H9 (cell line): ENCODE results near the gene RASSF3. TPM values are rescaled to one million over a fixed set of nuclear protein-coding genes. Genes with fewer than 3 reads are reported as not detected.

Experiments
- DNase-seq: peaks from one replicate; pipeline ENCODE4 v3.0.0-alpha.2; 2017
- H2AFZ ChIP-seq: one replicate; pipeline ENCODE4 v1.6.1; 2013; ENCODE audit warnings: mild to moderate bottlenecking, low read length, control low read depth, moderate library complexity
- H2AK5ac ChIP-seq: 2 replicates; pipeline ENCODE4 v1.6.1; 2013; ENCODE audit warnings: low read length, control low read depth, mixed read lengths; ENCODE audit not compliant: insufficient read length
- H2BK120ac ChIP-seq: one replicate; pipeline ENCODE4 v1.6.1; 2013; ENCODE audit warnings: low read depth, mild to moderate bottlenecking, low read length, control low read depth, inconsistent platforms; ENCODE audit not compliant: poor library complexity, severe bottlenecking
- H2BK12ac ChIP-seq: 2 replicates; pipeline ENCODE4 v1.6.1; 2013; ENCODE audit warnings: low read length, control low read depth, mixed read lengths, low read depth; ENCODE audit not compliant: insufficient read length
- H2BK15ac ChIP-seq: 2 replicates; pipeline ENCODE4 v1.6.1; 2013; ENCODE audit warnings: low read depth, low read length, control low read depth
- H2BK20ac ChIP-seq: one replicate; pipeline ENCODE4 v1.6.1; 2013; ENCODE audit warnings: low read depth, mild to moderate bottlenecking, low read length, control low read depth, inconsistent platforms; ENCODE audit not compliant: poor library complexity, severe bottlenecking
- H2BK5ac ChIP-seq: 2 replicates; pipeline ENCODE4 v1.6.1; 2013; ENCODE audit warnings: low read length, control low read depth, mixed read lengths; ENCODE audit not compliant: insufficient read length
- H3K14ac ChIP-seq: 2 replicates; pipeline ENCODE4 v1.6.1; 2013; ENCODE audit warnings: low read length, control low read depth; ENCODE audit not compliant: insufficient read depth
- H3K18ac ChIP-seq: 2 replicates; pipeline ENCODE4 v1.6.1; 2013; ENCODE audit warnings: low read depth, mild to moderate bottlenecking, mixed read lengths, low read length, control low read depth; ENCODE audit not compliant: insufficient read length
- H3K23ac ChIP-seq: 2 replicates; pipeline ENCODE4 v1.6.1; 2013; ENCODE audit warnings: low read length, control low read depth, mixed read lengths, low read depth; ENCODE audit not compliant: insufficient read length
- H3K23me2 ChIP-seq: 2 replicates; pipeline ENCODE4 v1.6.1; 2013; ENCODE audit warnings: low read depth, mild to moderate bottlenecking, mixed read lengths, low read length, control low read depth; ENCODE audit not compliant: insufficient read length, poor library complexity, severe bottlenecking
- H3K27ac ChIP-seq: 2 replicates; pipeline ENCODE4 v1.5.1; 2013; ENCODE audit warnings: low read length, control low read depth, mixed read lengths, low read depth; ENCODE audit not compliant: insufficient read length
- H3K27me3 ChIP-seq: 2 replicates; pipeline ENCODE4 v1.6.1; 2013; ENCODE audit warnings: low read length, control low read depth, inconsistent platforms; ENCODE audit not compliant: insufficient read depth
- H3K4ac ChIP-seq: 2 replicates; pipeline ENCODE4 v1.6.1; 2013; ENCODE audit warnings: low read depth, mild to moderate bottlenecking, control low read depth, inconsistent platforms, low read length, moderate library complexity
- H3K4me1 ChIP-seq: 2 replicates; pipeline ENCODE4 v1.6.1; 2013; ENCODE audit warnings: low read length, control low read depth, inconsistent platforms; ENCODE audit not compliant: insufficient read depth
- H3K4me2 ChIP-seq: 2 replicates; pipeline ENCODE4 v1.6.1; 2013; ENCODE audit warnings: low read length, control low read depth, mixed read lengths; ENCODE audit not compliant: insufficient read length, insufficient read depth
- H3K56ac ChIP-seq: 2 replicates; pipeline ENCODE4 v1.6.1; 2013; ENCODE audit warnings: low read depth, mild to moderate bottlenecking, mixed read lengths, low read length, control low read depth; ENCODE audit not compliant: insufficient read length
- H3K79me1 ChIP-seq: 2 replicates; pipeline ENCODE4 v1.6.1; 2013; ENCODE audit warnings: low read depth, mild to moderate bottlenecking, moderate library complexity, low read length, control low read depth, inconsistent platforms; ENCODE audit not compliant: insufficient read depth, poor library complexity, severe bottlenecking
- H3K79me2 ChIP-seq: 2 replicates; pipeline ENCODE4 v1.6.1; 2013; ENCODE audit warnings: low read length, control low read depth, inconsistent platforms; ENCODE audit not compliant: insufficient read depth
- H3K9ac ChIP-seq: 2 replicates; pipeline ENCODE4 v1.6.1; 2013; ENCODE audit warnings: low read length, control low read depth, mixed read lengths; ENCODE audit not compliant: insufficient read length; ENCODE audit errors: extremely low read depth
- H3K9me3 ChIP-seq: one replicate; pipeline ENCODE4 v1.6.1; 2013; ENCODE audit warnings: low read depth, low read length, inconsistent platforms; ENCODE audit not compliant: control insufficient read depth
- H3T11ph ChIP-seq: one replicate; pipeline ENCODE4 v1.6.1; 2013; ENCODE audit warnings: mild to moderate bottlenecking, low read length, control low read depth, inconsistent platforms
- H4K20me1 ChIP-seq: one replicate; pipeline ENCODE4 v1.6.1; 2013; ENCODE audit not compliant: control insufficient read depth, insufficient read length, insufficient read depth
- H4K5ac ChIP-seq: 2 replicates; pipeline ENCODE4 v1.6.1; 2013; ENCODE audit warnings: low read depth, mild to moderate bottlenecking, mixed read lengths, low read length, control low read depth; ENCODE audit not compliant: insufficient read length
- H4K8ac ChIP-seq: replicated peaks from 2 replicates; pipeline ENCODE4 v1.6.1; 2013; ENCODE audit warnings: low read length, control low read depth, mixed read lengths, low read depth; ENCODE audit not compliant: insufficient read length
- H4K91ac ChIP-seq: 2 replicates; pipeline ENCODE4 v1.6.1; 2013; ENCODE audit warnings: low read depth, mild to moderate bottlenecking, moderate library complexity, mixed read lengths, low read length, control low read depth; ENCODE audit not compliant: insufficient read length
- H3K27ac Mint-ChIP-seq, 3 experiments: 2 replicates in 2 of 3; 3 replicates in 1 of 3; pipeline ENCODE4 v1.8.0; 2020 to 2021; ENCODE audit warnings: mixed read lengths in 3 of 3, mild to moderate bottlenecking in 1 of 3, moderate library complexity in 1 of 3
- H3K27me3 Mint-ChIP-seq: 2 replicates; pipeline ENCODE4 v1.8.0; 2021; ENCODE audit warnings: low read depth, mild to moderate bottlenecking, moderate library complexity, mixed read lengths
- H3K36me3 Mint-ChIP-seq, 3 experiments: 2 replicates in 2 of 3; 3 replicates in 1 of 3; pipeline ENCODE4 v1.8.0; 2020 to 2021; ENCODE audit warnings: low read depth in 3 of 3, mixed read lengths in 3 of 3; ENCODE audit not compliant: insufficient read depth in 1 of 3
- H3K4me1 Mint-ChIP-seq, 2 experiments: 2 replicates each; pipeline ENCODE4 v1.8.0; 2020; ENCODE audit warnings: mixed read lengths in 2 of 2
- H3K4me3 Mint-ChIP-seq, 2 experiments: 2 replicates in 1 of 2; 3 replicates in 1 of 2; pipeline ENCODE4 v1.8.0; 2020 to 2021; ENCODE audit warnings: mild to moderate bottlenecking in 2 of 2, mixed read lengths in 2 of 2, moderate library complexity in 1 of 2
- H3K9me3 Mint-ChIP-seq, 2 experiments: 2 replicates in 1 of 2; 3 replicates in 1 of 2; pipeline ENCODE4 v1.8.0; 2020; ENCODE audit warnings: mild to moderate bottlenecking in 2 of 2, mixed read lengths in 2 of 2, moderate library complexity in 1 of 2
- total RNA-seq: library from RNA; stranded (reverse); gene quantifications from 2 replicates; pipeline ENCODE4 v1.2.1, GENCODE V29; 2021
- TF ChIP-seq, protein P1 (sequence below): fragments of 200-600 bp; sonication (generic); conservative IDR thresholded peaks from 3 replicates; pipeline ENCODE4 v1.8.0; 2021; ENCODE audit warnings: antibody characterized with exemption, mild to moderate bottlenecking

RASSF3 gene
- total RNA-seq, 1 experiment from 2014 or later = 45.1 TPM

- no peak overlapping the region for H3K23ac ChIP-seq
- no peak overlapping the region for H3K27ac ChIP-seq
- H2BK12ac ChIP-seq = no peak overlapping the region
- no peak overlapping the region for H2AFZ ChIP-seq
- no peak overlapping the region for H2BK15ac ChIP-seq
- H3K27me3 ChIP-seq = no peaks in the 10 kb centered on the region
- DNase-seq = no peak
- no peak overlapping the region for H4K91ac ChIP-seq
- TF ChIP-seq, protein P1, sequence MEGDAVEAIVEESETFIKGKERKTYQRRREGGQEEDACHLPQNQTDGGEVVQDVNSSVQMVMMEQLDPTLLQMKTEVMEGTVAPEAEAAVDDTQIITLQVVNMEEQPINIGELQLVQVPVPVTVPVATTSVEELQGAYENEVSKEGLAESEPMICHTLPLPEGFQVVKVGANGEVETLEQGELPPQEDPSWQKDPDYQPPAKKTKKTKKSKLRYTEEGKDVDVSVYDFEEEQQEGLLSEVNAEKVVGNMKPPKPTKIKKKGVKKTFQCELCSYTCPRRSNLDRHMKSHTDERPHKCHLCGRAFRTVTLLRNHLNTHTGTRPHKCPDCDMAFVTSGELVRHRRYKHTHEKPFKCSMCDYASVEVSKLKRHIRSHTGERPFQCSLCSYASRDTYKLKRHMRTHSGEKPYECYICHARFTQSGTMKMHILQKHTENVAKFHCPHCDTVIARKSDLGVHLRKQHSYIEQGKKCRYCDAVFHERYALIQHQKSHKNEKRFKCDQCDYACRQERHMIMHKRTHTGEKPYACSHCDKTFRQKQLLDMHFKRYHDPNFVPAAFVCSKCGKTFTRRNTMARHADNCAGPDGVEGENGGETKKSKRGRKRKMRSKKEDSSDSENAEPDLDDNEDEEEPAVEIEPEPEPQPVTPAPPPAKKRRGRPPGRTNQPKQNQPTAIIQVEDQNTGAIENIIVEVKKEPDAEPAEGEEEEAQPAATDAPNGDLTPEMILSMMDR = no peak
- H3K9ac ChIP-seq = no peak overlapping the region
- H3K23me2 ChIP-seq = no peaks in the 10 kb centered on the region
- no peak overlapping the region for H2BK20ac ChIP-seq
- Mint-ChIP-seq H3K27ac (no peak overlapping the region), H3K9me3 (peaks cover 13 to 16% of the 10 kb centered on the region in 2 experiments), H3K36me3 (peaks cover 0 to 5% (median 3%) of the 10 kb centered on the region in 3 experiments; a peak in 2 of 7 replicates), H3K4me1 (no peaks in the 10 kb centered on the region), H3K4me3 (no peak overlapping the region), H3K27me3 (no peaks in the 10 kb centered on the region)
- H3K56ac ChIP-seq = no peak overlapping the region
- no peak overlapping the region for H3K4ac ChIP-seq
- H4K8ac ChIP-seq = no peak overlapping the region
- H3K4me2 ChIP-seq = no peak overlapping the region
- H2BK120ac ChIP-seq = no peak overlapping the region
- no peak overlapping the region for H3K14ac ChIP-seq
- no peak overlapping the region for H4K5ac ChIP-seq
- H2BK5ac ChIP-seq = no peak overlapping the region
- H3K79me2 ChIP-seq = no peaks in the 10 kb centered on the region
- H3K18ac ChIP-seq = no peak overlapping the region
- H2AK5ac ChIP-seq = no peak overlapping the region
- H3T11ph ChIP-seq = no peak overlapping the region
- no peaks in the 10 kb centered on the region for H3K79me1 ChIP-seq
- H3K9me3 ChIP-seq = peaks cover 7% of the 10 kb centered on the region
- no peaks in the 10 kb centered on the region for H4K20me1 ChIP-seq
- H3K4me1 ChIP-seq = no peaks in the 10 kb centered on the region
Observed at GRCh38 chr12:64574837-64575236, 35.5 kb upstream of the RASSF3 start.
